Trophoblast cell (in vitro differentiated cells and primary cell): ENCODE results near the gene BRD2.

ENCODE experiments used
- DNase-seq, 2 donors: peaks; one replicate each; pipeline ENCODE4 v3.0.0-alpha.2; 2016
- H2AFZ ChIP-seq: 2 replicates; pipeline ENCODE4 v1.6.1; 2013; ENCODE audit warnings: low read length, moderate library complexity, mild to moderate bottlenecking; ENCODE audit not compliant: insufficient read depth, poor library complexity
- H2AK5ac ChIP-seq: 2 replicates; pipeline ENCODE4 v1.6.1; 2013; ENCODE audit warnings: mild to moderate bottlenecking, low read length
- H2BK120ac ChIP-seq: 2 replicates; pipeline ENCODE4 v1.6.1; 2013; ENCODE audit warnings: low read length, mild to moderate bottlenecking, moderate library complexity; ENCODE audit not compliant: insufficient read depth, poor library complexity
- H2BK12ac ChIP-seq: 2 replicates; pipeline ENCODE4 v1.6.1; 2013; ENCODE audit warnings: mild to moderate bottlenecking, low read length, moderate library complexity
- H2BK5ac ChIP-seq: 2 replicates; pipeline ENCODE4 v1.6.1; 2013; ENCODE audit warnings: low read length, low read depth, moderate library complexity, mild to moderate bottlenecking; ENCODE audit not compliant: poor library complexity
- H3K14ac ChIP-seq: 2 replicates; pipeline ENCODE4 v1.6.1; 2013; ENCODE audit warnings: mild to moderate bottlenecking, low read length
- H3K18ac ChIP-seq: 2 replicates; pipeline ENCODE4 v1.6.1; 2013; ENCODE audit warnings: mild to moderate bottlenecking, low read length
- H3K23ac ChIP-seq: 2 replicates; pipeline ENCODE4 v1.6.1; 2013; ENCODE audit warnings: low read length
- H3K27ac ChIP-seq: 2 replicates; pipeline ENCODE4 v1.5.1; 2013; ENCODE audit warnings: low read depth, mild to moderate bottlenecking, inconsistent platforms, low read length, moderate library complexity
- H3K27me3 ChIP-seq: 2 replicates; pipeline ENCODE4 v1.6.1; 2013; ENCODE audit warnings: inconsistent platforms, mild to moderate bottlenecking, low read length, moderate library complexity; ENCODE audit not compliant: insufficient read depth
- H3K36me3 ChIP-seq, 2 experiments: 1 replicate in 1 of 2; 2 replicates in 1 of 2; pipeline ENCODE4 v1.6.1; 2013; ENCODE audit warnings: low read length in 2 of 2, mild to moderate bottlenecking in 2 of 2, moderate library complexity in 1 of 2; ENCODE audit not compliant: insufficient read depth in 2 of 2, control insufficient read depth in 1 of 2
- H3K4ac ChIP-seq: 2 replicates; pipeline ENCODE4 v1.6.1; 2013; ENCODE audit warnings: low read depth, mild to moderate bottlenecking, low read length, moderate library complexity
- H3K4me1 ChIP-seq, 2 experiments: 1 replicate in 1 of 2; 2 replicates in 1 of 2; pipeline ENCODE4 v1.6.1; 2013; ENCODE audit warnings: low read length in 2 of 2, mild to moderate bottlenecking in 2 of 2, moderate library complexity in 1 of 2; ENCODE audit not compliant: insufficient read depth in 2 of 2, control insufficient read depth in 1 of 2
- H3K4me2 ChIP-seq: 2 replicates; pipeline ENCODE4 v1.6.1; 2013; ENCODE audit warnings: inconsistent platforms, mild to moderate bottlenecking, low read length, moderate library complexity
- H3K4me3 ChIP-seq: 2 replicates; pipeline ENCODE4 v1.5.1; 2013; ENCODE audit warnings: mild to moderate bottlenecking, low read depth, low read length, inconsistent platforms
- H3K79me1 ChIP-seq: one replicate; pipeline ENCODE4 v1.6.1; 2013; ENCODE audit warnings: low read length
- H3K79me2 ChIP-seq: 2 replicates; pipeline ENCODE4 v1.6.1; 2013; ENCODE audit warnings: low read length, mild to moderate bottlenecking; ENCODE audit not compliant: control insufficient read depth, insufficient read depth, poor library complexity
- H3K9ac ChIP-seq: 2 replicates; pipeline ENCODE4 v1.6.1; 2013; ENCODE audit warnings: mild to moderate bottlenecking, low read length
- H3K9me3 ChIP-seq: 2 replicates; pipeline ENCODE4 v1.6.1; 2013; ENCODE audit warnings: low read depth, mild to moderate bottlenecking, control low read depth, inconsistent platforms, low read length; ENCODE audit not compliant: insufficient read depth
- H4K12ac ChIP-seq: 2 replicates; pipeline ENCODE4 v1.6.1; 2013; ENCODE audit warnings: low read depth, mild to moderate bottlenecking, low read length, moderate library complexity
- H4K8ac ChIP-seq: 2 replicates; pipeline ENCODE4 v1.6.1; 2013; ENCODE audit warnings: low read depth, mild to moderate bottlenecking, low read length, moderate library complexity
- H4K91ac ChIP-seq: one replicate; pipeline ENCODE4 v1.6.1; 2013; ENCODE audit warnings: low read depth, mild to moderate bottlenecking, low read length, moderate library complexity
- WGBS: extraction: QIAGEN DNeasy Blood & Tissue Kit; methylation state at CpG from one replicate; pipeline ENCODE4 v1.1.7; 2013; ENCODE audit warnings: missing lambda C conversion rate; ENCODE audit not compliant: insufficient read length, insufficient coverage; ENCODE audit errors: extremely low coverage; 5-methylcytosine and 5-hydroxymethylcytosine counted together

BRD2 gene

GRCh38 chr6:32975886-32976285, 7.5 kb downstream of the BRD2 start:
- Histone ChIP-seq H2BK120ac (no peak overlapping the region), H3K79me1 (peaks cover 14% of the 10 kb centered on the region), H3K79me2 (peaks cover 31% of the 10 kb centered on the region), H4K12ac (no peak overlapping the region), H3K4me3 (no peak overlapping the region), H3K4me2 (no peak overlapping the region), H2BK5ac (no peak overlapping the region), H3K4ac (peak overlapping the region; percentile 20), H3K9ac (no peak overlapping the region), H3K36me3 (peaks cover 62 to 73% of the 10 kb centered on the region in 2 experiments), H3K23ac (no peak overlapping the region), H4K91ac (no peak overlapping the region), H3K18ac (no peak overlapping the region), H3K9me3 (peaks cover 2% of the 10 kb centered on the region), H3K4me1 (peaks cover 0 to 8% of the 10 kb centered on the region in 2 experiments), H4K8ac (no peak overlapping the region), H3K27ac (no peak overlapping the region), H2BK12ac (no peak overlapping the region), H2AFZ (no peak overlapping the region), H3K14ac (no peak overlapping the region), H2AK5ac (no peak overlapping the region), H3K27me3 (no peaks in the 10 kb centered on the region)
- no peak for DNase-seq
- WGBS: no CpG with 5 or more reads among the region's 2 CpGs

- Histone ChIP-seq H3K27me3 (no peaks in the 10 kb centered on the region), H3K4ac (peak overlapping the region; percentile 45), H3K79me2 (peaks cover 27% of the 10 kb centered on the region), H3K9ac (no peak overlapping the region), H3K4me1 (peaks cover 0 to 8% of the 10 kb centered on the region in 2 experiments), H3K23ac (no peak overlapping the region), H3K36me3 (peaks cover 63 to 75% of the 10 kb centered on the region in 2 experiments), H3K18ac (no peak overlapping the region), H3K14ac (no peak overlapping the region), H2AFZ (no peak overlapping the region), H4K12ac (no peak overlapping the region), H3K79me1 (peaks cover 7% of the 10 kb centered on the region), H2BK12ac (no peak overlapping the region), H2BK120ac (no peak overlapping the region), H3K4me3 (no peak overlapping the region), H2AK5ac (no peak overlapping the region), H3K27ac (no peak overlapping the region), H4K91ac (no peak overlapping the region), H3K9me3 (peaks cover 2% of the 10 kb centered on the region), H3K4me2 (no peak overlapping the region), H4K8ac (no peak overlapping the region), H2BK5ac (no peak overlapping the region)
- WGBS: no CpG with 5 or more reads among the region's 7 CpGs
- DNase-seq: peak in 1 of 2 donors; percentile 17
Measured at GRCh38 chr6:32976334-32977069, 8.1 kb downstream of the BRD2 start.

GRCh38 chr6:32977272-32977952, 9.0 kb downstream of the BRD2 start:
- no peak overlapping the region for H4K12ac ChIP-seq
- no peak overlapping the region for H4K8ac ChIP-seq
- H2AK5ac ChIP-seq: no peak overlapping the region
- H3K18ac ChIP-seq: no peak overlapping the region
- no peak overlapping the region for H2BK12ac ChIP-seq
- no peak overlapping the region for H4K91ac ChIP-seq
- H3K9ac ChIP-seq: no peak overlapping the region
- H3K23ac ChIP-seq: no peak overlapping the region
- H3K79me2 ChIP-seq: peaks cover 23% of the 10 kb centered on the region
- H3K4me1 ChIP-seq: peaks cover 0 to 8% of the 10 kb centered on the region in 2 experiments
- H3K9me3 ChIP-seq: peaks cover 2% of the 10 kb centered on the region
- peaks cover 63 to 75% of the 10 kb centered on the region in 2 experiments for H3K36me3 ChIP-seq
- DNase-seq: peak in 1 of 2 donors; percentile 15
- WGBS: 100% methylated on average over 1 of the region's 10 CpGs
- no peak overlapping the region for H2BK120ac ChIP-seq
- H3K27ac ChIP-seq: no peak overlapping the region
- no peak overlapping the region for H2AFZ ChIP-seq
- H2BK5ac ChIP-seq: no peak overlapping the region
- H3K4me2 ChIP-seq: no peak overlapping the region
- no peaks in the 10 kb centered on the region for H3K27me3 ChIP-seq
- H3K4me3 ChIP-seq: no peak overlapping the region
- peak overlapping the region; percentile 44 for H3K4ac ChIP-seq
- no peak overlapping the region for H3K14ac ChIP-seq
- H3K79me1 ChIP-seq: peaks cover 4% of the 10 kb centered on the region

DNA sequence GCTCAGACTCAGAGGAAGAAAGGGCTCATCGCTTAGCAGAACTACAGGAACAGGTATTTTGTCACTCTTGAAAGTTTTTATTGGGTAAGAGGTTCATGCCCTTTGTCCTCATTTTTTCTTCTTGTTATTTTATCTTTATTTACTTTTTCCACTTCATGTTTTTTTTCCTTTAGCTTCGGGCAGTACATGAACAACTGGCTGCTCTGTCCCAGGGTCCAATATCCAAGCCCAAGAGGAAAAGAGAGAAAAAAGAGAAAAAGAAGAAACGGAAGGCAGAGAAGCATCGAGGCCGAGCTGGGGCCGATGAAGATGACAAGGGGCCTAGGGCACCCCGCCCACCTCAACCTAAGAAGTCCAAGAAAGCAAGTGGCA, 9.5 kb downstream of the BRD2 start:
- Histone ChIP-seq H2AFZ (no peak overlapping the region), H4K91ac (no peak overlapping the region), H3K36me3 (peaks cover 58 to 69% of the 10 kb centered on the region in 2 experiments), H4K12ac (no peak overlapping the region), H3K18ac (no peak overlapping the region), H2BK120ac (no peak overlapping the region), H2BK12ac (no peak overlapping the region), H3K4me3 (no peak overlapping the region), H2AK5ac (no peak overlapping the region), H2BK5ac (no peak overlapping the region), H3K79me1 (no peaks in the 10 kb centered on the region), H3K4me2 (no peak overlapping the region), H3K23ac (no peak overlapping the region), H3K79me2 (peaks cover 18% of the 10 kb centered on the region), H3K27me3 (no peaks in the 10 kb centered on the region), H3K4ac (no peak overlapping the region), H3K4me1 (peaks cover 0 to 8% of the 10 kb centered on the region in 2 experiments), H3K27ac (no peak overlapping the region), H3K9me3 (no peaks in the 10 kb centered on the region), H3K9ac (no peak overlapping the region), H4K8ac (no peak overlapping the region), H3K14ac (no peak overlapping the region)
- DNase-seq: peak in 1 of 2 donors; percentile 6
- no CpG with 5 or more reads among the region's 7 CpGs for WGBS
